HEK293 (cell line): ENCODE results near the gene ZBED4.
A peak's percentile ranks its signal among the peaks of the same experiment; 100 is the strongest.

ENCODE experiments used
- CTCF ChIA-PET: fragments of 350-600 bp; formaldehyde crosslinking; extraction: SDS; loops from one replicate; lab custom pipeline; 2021; ENCODE audit warnings: antibody characterized with exemption; lab: Yijun Ruan, JAX
- POLR2A ChIA-PET: fragments of 300-600 bp; formaldehyde crosslinking; extraction: SDS; loops from one replicate; lab custom pipeline; 2020; ENCODE audit warnings: antibody characterized with exemption, inconsistent platforms; lab: Yijun Ruan, JAX
- H3K27ac ChIP-seq: fragments of 200-500 bp; sonication (Bioruptor generic); 2 replicates; pipeline ENCODE4 v1.5.1; 2014; ENCODE audit warnings: low read depth, low read length, control low read depth, inconsistent platforms; ENCODE audit errors: extremely low read depth
- H3K36me3 ChIP-seq, 2 experiments: fragments of 200-500 bp in 1 of 2; sonication (Bioruptor generic) in 1 of 2; 1 replicate in 1 of 2; 2 replicates in 1 of 2; pipeline ENCODE4 v1.5.1; 2014 to 2017; ENCODE audit warnings: inconsistent platforms in 2 of 2, low read length in 2 of 2; ENCODE audit not compliant: control insufficient read depth in 2 of 2, insufficient read depth in 1 of 2
- H3K4me1 ChIP-seq: fragments of 200-500 bp; sonication (Bioruptor generic); 2 replicates; pipeline ENCODE4 v1.5.1; 2014; ENCODE audit warnings: mild to moderate bottlenecking, low read length, inconsistent platforms; ENCODE audit not compliant: control insufficient read depth, insufficient read depth
- H3K4me3 ChIP-seq: 2 replicates; pipeline ENCODE4 v1.5.1; 2011; ENCODE audit warnings: low read depth, mild to moderate bottlenecking, control low read depth, low read length, moderate library complexity
- H3K9me3 ChIP-seq: fragments of 200-500 bp; sonication (Bioruptor generic); 2 replicates; pipeline ENCODE4 v1.5.1; 2014; ENCODE audit warnings: low read depth, low read length, inconsistent platforms; ENCODE audit not compliant: control insufficient read depth, insufficient read depth
- CTCF ChIP-seq: fragments of 450-650 bp; formaldehyde crosslinking; IDR thresholded peaks from 2 replicates; pipeline ENCODE4 v1.5.1; 2016; ENCODE audit warnings: missing biosample characterization, missing genetic modification characterization
- EGR2 ChIP-seq: fragments of 450-650 bp; formaldehyde crosslinking; IDR thresholded peaks from 2 replicates; pipeline ENCODE4 v1.5.1; 2016; ENCODE audit warnings: low read depth, missing biosample characterization, missing genetic modification characterization
- FEZF1 ChIP-seq: fragments of 450-650 bp; formaldehyde crosslinking; IDR thresholded peaks from 2 replicates; pipeline ENCODE4 v1.5.1; 2016; ENCODE audit warnings: missing biosample characterization, missing genetic modification characterization
- OSR2 ChIP-seq: fragments of 450-650 bp; formaldehyde crosslinking; IDR thresholded peaks from 2 replicates; pipeline ENCODE4 v1.5.1; 2016; ENCODE audit warnings: missing biosample characterization, missing genetic modification characterization
- PBX3 ChIP-seq: sonication (generic); formaldehyde crosslinking; IDR thresholded peaks from 2 replicates; pipeline ENCODE4 v1.8.1; 2022; ENCODE audit warnings: mild to moderate bottlenecking, moderate library complexity, missing genetic modification reagents
- PRDM6 ChIP-seq: fragments of 450-650 bp; formaldehyde crosslinking; IDR thresholded peaks from 2 replicates; pipeline ENCODE4 v1.5.1; 2017; ENCODE audit warnings: missing biosample characterization, missing genetic modification characterization
- SALL2 ChIP-seq: fragments of 450-650 bp; formaldehyde crosslinking; IDR thresholded peaks from 2 replicates; pipeline ENCODE4 v1.5.0; 2017; ENCODE audit warnings: missing biosample characterization, mild to moderate bottlenecking, missing genetic modification characterization, borderline replicate concordance
- SCRT1 ChIP-seq: fragments of 450-650 bp; formaldehyde crosslinking; IDR thresholded peaks from 2 replicates; pipeline ENCODE4 v1.5.1; 2016; ENCODE audit warnings: missing biosample characterization, missing genetic modification characterization, borderline replicate concordance
- SETDB1 ChIP-seq: IDR thresholded peaks from one replicate; pipeline ENCODE4 v1.6.1; 2017; ENCODE audit warnings: mild to moderate bottlenecking, low read length, moderate library complexity, mixed read lengths; ENCODE audit not compliant: insufficient read length
- SP7 ChIP-seq: fragments of 450-650 bp; formaldehyde crosslinking; IDR thresholded peaks from 2 replicates; pipeline ENCODE4 v1.5.1; 2016; ENCODE audit warnings: missing biosample characterization, missing genetic modification characterization
- ZBTB26 ChIP-seq: fragments of 450-650 bp; formaldehyde crosslinking; optimal IDR thresholded peaks from 2 replicates; pipeline ENCODE3; 2016; ENCODE audit warnings: missing biosample characterization, mild to moderate bottlenecking, missing genetic modification characterization
- ZFHX2 ChIP-seq: fragments of 450-650 bp; formaldehyde crosslinking; conservative IDR thresholded peaks from 2 replicates; pipeline ENCODE4 v1.5.1; 2016; ENCODE audit warnings: missing biosample characterization, missing genetic modification characterization
- ZIC2 ChIP-seq: fragments of 450-650 bp; formaldehyde crosslinking; IDR thresholded peaks from 2 replicates; pipeline ENCODE4 v1.5.1; 2016; ENCODE audit warnings: missing biosample characterization, missing genetic modification characterization
- ZNF16 ChIP-seq: fragments of 450-650 bp; formaldehyde crosslinking; IDR thresholded peaks from 2 replicates; pipeline ENCODE4 v1.5.1; 2016; ENCODE audit warnings: low read depth, missing biosample characterization, missing genetic modification characterization
- ZNF311 ChIP-seq: fragments of 450-650 bp; formaldehyde crosslinking; IDR thresholded peaks from 2 replicates; pipeline ENCODE4 v1.5.1; 2017; ENCODE audit warnings: missing biosample characterization, missing genetic modification characterization, borderline replicate concordance
- ZNF341 ChIP-seq: fragments of 450-650 bp; formaldehyde crosslinking; IDR thresholded peaks from 2 replicates; pipeline ENCODE4; 2016; ENCODE audit warnings: low read depth, missing biosample characterization, missing genetic modification characterization
- ZNF416 ChIP-seq: fragments of 450-650 bp; formaldehyde crosslinking; IDR thresholded peaks from 2 replicates; pipeline ENCODE4 v1.5.1; 2016; ENCODE audit warnings: missing biosample characterization, missing genetic modification characterization
- ZNF521 ChIP-seq: fragments of 450-650 bp; formaldehyde crosslinking; IDR thresholded peaks from 2 replicates; pipeline ENCODE4 v1.5.1; 2017; ENCODE audit warnings: missing biosample characterization, mild to moderate bottlenecking, missing genetic modification characterization
- ZNF677 ChIP-seq: fragments of 450-650 bp; IDR thresholded peaks from 2 replicates; pipeline ENCODE4 v1.5.0; 2018; ENCODE audit warnings: missing biosample characterization, mild to moderate bottlenecking, missing genetic modification characterization, moderate library complexity
- ZSCAN30 ChIP-seq: fragments of 450-650 bp; IDR thresholded peaks from 2 replicates; pipeline ENCODE4 v1.5.1; 2018; ENCODE audit warnings: missing biosample characterization, mild to moderate bottlenecking, missing genetic modification characterization, moderate library complexity

Gene ZBED4

GRCh38 chr22:49922484-49922883, 68.8 kb downstream of the ZBED4 start:
- H3K36me3 ChIP-seq: peaks cover 0 to 56% of the 10 kb centered on the region in 2 experiments; a peak in 1 of 3 replicates
- no peak overlapping the region for H3K4me3 ChIP-seq
- H3K27ac ChIP-seq: no peak overlapping the region
- no peaks in the 10 kb centered on the region for H3K9me3 ChIP-seq
- no peak for TF ChIP-seq SCRT1 (tag by site-specific recombination)
- TF ChIP-seq ZNF416 (tag by site-specific recombination): no peak
- peak; percentile 49; the same call in 1 of the 2 replicates for TF ChIP-seq EGR2 (tag by site-specific recombination)
- no peak for TF ChIP-seq ZSCAN30
- TF ChIP-seq ZBTB26 (tag by site-specific recombination): no peak
- TF ChIP-seq FEZF1 (tag by site-specific recombination): no peak
- TF ChIP-seq CTCF (tag by site-specific recombination): no peak
- TF ChIP-seq ZNF677 (tag by site-specific recombination): no peak
- no peak for TF ChIP-seq SP7 (tag by site-specific recombination)
- no peak for TF ChIP-seq OSR2
- TF ChIP-seq SETDB1: no peak
- TF ChIP-seq PBX3 (CRISPR knock-in tag): no peak
- no peak for TF ChIP-seq ZNF311 (tag by site-specific recombination)
- TF ChIP-seq ZFHX2 (tag by site-specific recombination): peak; percentile 63; the same call in 1 of the 2 replicates
- no peak for TF ChIP-seq ZNF16 (tag by site-specific recombination)
- no peak for TF ChIP-seq ZNF521 (tag by site-specific recombination)
- ChIA-PET CTCF (no interaction called here), POLR2A (no interaction called here)
- H3K4me1 ChIP-seq: no peaks in the 10 kb centered on the region

GRCh38 chr22:49922926-49923325, 69.3 kb downstream of the ZBED4 start:
- POLR2A ChIA-PET: no interaction called here
- peaks cover 0 to 59% of the 10 kb centered on the region in 2 experiments; a peak in 1 of 3 replicates for H3K36me3 ChIP-seq
- TF ChIP-seq ZFHX2 (tag by site-specific recombination) (0 out of 2 replicates have a peak, but pooled peaks have one; percentile 4), SALL2 (tag by site-specific recombination) (no peak)
- TF ChIP-seq, all 188 proteins: peak for 1
- CTCF ChIA-PET: no interaction called here
- Histone ChIP-seq H3K9me3 (no peaks in the 10 kb centered on the region), H3K27ac (no peak overlapping the region), H3K4me1 (no peaks in the 10 kb centered on the region), H3K4me3 (no peak overlapping the region)

- POLR2A ChIA-PET: no interaction called here
- CTCF ChIA-PET: interaction anchor here (1.0 kb wide), 1 partner anchor 107 kb away, joined by 3 read pairs; no protein-coding TSS in a partner anchor
- H3K4me3 ChIP-seq: no peak overlapping the region
- TF ChIP-seq ZNF341 (tag by site-specific recombination) (0 out of 2 replicates have a peak, but pooled peaks have one; percentile 10), ZIC2 (tag by site-specific recombination) (peak; percentile 73), PRDM6 (tag by site-specific recombination) (peak; percentile 36; the same call in 1 of the 2 replicates), ZNF16 (tag by site-specific recombination) (no peak)
- no peak overlapping the region for H3K27ac ChIP-seq
- H3K36me3 ChIP-seq: peaks cover 0 to 59% of the 10 kb centered on the region in 2 experiments; a peak in 1 of 3 replicates
- no peaks in the 10 kb centered on the region for H3K4me1 ChIP-seq
- H3K9me3 ChIP-seq: no peaks in the 10 kb centered on the region
These were observed 69.8 kb downstream of the ZBED4 start for GRCh38 chr22:49923445-49923844.
